Effector memory CD4-positive, alpha-beta T cell (primary cell): Measurements from ENCODE around the gene HLCS.
A peak's percentile ranks its signal among the peaks of the same experiment; 100 is the strongest.

Experiments
- DNase-seq, 3 donors: peaks; one replicate each; pipeline ENCODE4 v3.0.0-alpha.2; 2020
- H3K27ac ChIP-seq: 2 replicates; pipeline ENCODE4 v1.7.0; 2013; ENCODE audit warnings: mild to moderate bottlenecking, low read length, moderate library complexity; ENCODE audit not compliant: insufficient read depth, poor library complexity, severe bottlenecking
- H3K27me3 ChIP-seq: replicated peaks from 2 replicates; pipeline ENCODE4 v1.7.0; 2013; ENCODE audit warnings: mild to moderate bottlenecking, low read length; ENCODE audit not compliant: insufficient read depth, control insufficient read depth, poor library complexity, severe bottlenecking
- H3K36me3 ChIP-seq: 2 replicates; pipeline ENCODE4 v1.7.0; 2013; ENCODE audit warnings: mild to moderate bottlenecking, low read length, moderate library complexity; ENCODE audit not compliant: control insufficient read depth, insufficient read depth
- H3K4me1 ChIP-seq: 2 replicates; pipeline ENCODE4 v1.7.0; 2013; ENCODE audit warnings: low read length, mild to moderate bottlenecking; ENCODE audit not compliant: control insufficient read depth, insufficient read depth, poor library complexity, severe bottlenecking
- H3K4me3 ChIP-seq: 2 replicates; pipeline ENCODE4 v1.7.0; 2013; ENCODE audit warnings: low read length, low read depth, mild to moderate bottlenecking; ENCODE audit not compliant: insufficient read depth, poor library complexity, severe bottlenecking
- H3K9me3 ChIP-seq: 2 replicates; pipeline ENCODE4 v1.7.0; 2013; ENCODE audit warnings: mild to moderate bottlenecking, low read length, moderate library complexity; ENCODE audit not compliant: control insufficient read depth

HLCS gene

GRCh38 chr21:36968414-36968813 is 1.9 kb upstream of the HLCS start:
- Histone ChIP-seq H3K9me3 (no peaks in the 10 kb centered on the region), H3K27ac (no peak overlapping the region), H3K4me1 (peaks cover 4% of the 10 kb centered on the region), H3K4me3 (no peak overlapping the region), H3K36me3 (no peaks in the 10 kb centered on the region), H3K27me3 (no peaks in the 10 kb centered on the region)
- DNase-seq, result no peak

GRCh38 chr21:36966821-36967768 is 626 bp upstream of the HLCS start:
- no peaks in the 10 kb centered on the region for H3K9me3 ChIP-seq
- peak overlapping the region; percentile 50 for H3K4me3 ChIP-seq
- H3K27ac ChIP-seq, result peak overlapping the region; percentile 54
- no peak for DNase-seq
- H3K27me3 ChIP-seq, result no peaks in the 10 kb centered on the region
- H3K36me3 ChIP-seq, result no peaks in the 10 kb centered on the region
- peaks cover 4% of the 10 kb centered on the region for H3K4me1 ChIP-seq

- Histone ChIP-seq H3K4me3 (peak overlapping the region; percentile 52), H3K27me3 (no peaks in the 10 kb centered on the region), H3K4me1 (peaks cover 4% of the 10 kb centered on the region), H3K27ac (peak overlapping the region; percentile 53), H3K9me3 (no peaks in the 10 kb centered on the region), H3K36me3 (no peaks in the 10 kb centered on the region)
- DNase-seq, result no peak
These were observed 776 bp downstream of the HLCS start for GRCh38 chr21:36965720-36966065.

GRCh38 chr21:36964827-36965719 is 1.4 kb downstream of the HLCS start:
- Histone ChIP-seq H3K4me3 (no peak overlapping the region), H3K4me1 (peaks cover 4% of the 10 kb centered on the region), H3K27me3 (no peaks in the 10 kb centered on the region), H3K27ac (no peak overlapping the region), H3K36me3 (peaks cover 4% of the 10 kb centered on the region), H3K9me3 (no peaks in the 10 kb centered on the region)
- no peak for DNase-seq

GRCh38 chr21:36964398-36964797 is 2.1 kb downstream of the HLCS start:
- no peak overlapping the region for H3K4me3 ChIP-seq
- H3K27me3 ChIP-seq, result no peaks in the 10 kb centered on the region
- peaks cover 4% of the 10 kb centered on the region for H3K4me1 ChIP-seq
- H3K27ac ChIP-seq, result no peak overlapping the region
- peaks cover 4% of the 10 kb centered on the region for H3K36me3 ChIP-seq
- H3K9me3 ChIP-seq, result no peaks in the 10 kb centered on the region
- no peak for DNase-seq

GRCh38 chr21:36962098-36962780 is 4.2 kb downstream of the HLCS start:
- H3K27me3 ChIP-seq, result no peaks in the 10 kb centered on the region
- no peak overlapping the region for H3K4me3 ChIP-seq
- no peaks in the 10 kb centered on the region for H3K9me3 ChIP-seq
- H3K27ac ChIP-seq, result no peak overlapping the region
- peaks cover 4% of the 10 kb centered on the region for H3K4me1 ChIP-seq
- H3K36me3 ChIP-seq, result peaks cover 4% of the 10 kb centered on the region
- DNase-seq, result no peak

- H3K9me3 ChIP-seq, result no peaks in the 10 kb centered on the region
- no peaks in the 10 kb centered on the region for H3K27me3 ChIP-seq
- H3K36me3 ChIP-seq, result peaks cover 4% of the 10 kb centered on the region
- H3K4me3 ChIP-seq, result no peak overlapping the region
- H3K27ac ChIP-seq, result no peak overlapping the region
- no peak for DNase-seq
- H3K4me1 ChIP-seq, result no peaks in the 10 kb centered on the region
These were observed 5.7 kb downstream of the HLCS start for GRCh38 chr21:36960676-36961284.

GRCh38 chr21:36959020-36959835 is 7.2 kb downstream of the HLCS start:
- no peaks in the 10 kb centered on the region for H3K9me3 ChIP-seq
- no peak for DNase-seq

GRCh38 chr21:36955783-36956182 is 10.7 kb downstream of the HLCS start:
- no peaks in the 10 kb centered on the region for H3K27me3 ChIP-seq
- H3K4me3 ChIP-seq, result no peak overlapping the region
- no peak overlapping the region for H3K27ac ChIP-seq
- H3K9me3 ChIP-seq, result no peaks in the 10 kb centered on the region
- no peaks in the 10 kb centered on the region for H3K4me1 ChIP-seq
- no peak for DNase-seq
- peaks cover 4% of the 10 kb centered on the region for H3K36me3 ChIP-seq

More at GRCh38 chr21:36959020-36959835, 7.2 kb downstream of the HLCS start:
- Histone ChIP-seq H3K4me1 (no peaks in the 10 kb centered on the region), H3K27ac (no peak overlapping the region), H3K27me3 (no peaks in the 10 kb centered on the region), H3K4me3 (no peak overlapping the region), H3K36me3 (peaks cover 4% of the 10 kb centered on the region)
